ENCODE data around the gene SKAP2.

DNA sequence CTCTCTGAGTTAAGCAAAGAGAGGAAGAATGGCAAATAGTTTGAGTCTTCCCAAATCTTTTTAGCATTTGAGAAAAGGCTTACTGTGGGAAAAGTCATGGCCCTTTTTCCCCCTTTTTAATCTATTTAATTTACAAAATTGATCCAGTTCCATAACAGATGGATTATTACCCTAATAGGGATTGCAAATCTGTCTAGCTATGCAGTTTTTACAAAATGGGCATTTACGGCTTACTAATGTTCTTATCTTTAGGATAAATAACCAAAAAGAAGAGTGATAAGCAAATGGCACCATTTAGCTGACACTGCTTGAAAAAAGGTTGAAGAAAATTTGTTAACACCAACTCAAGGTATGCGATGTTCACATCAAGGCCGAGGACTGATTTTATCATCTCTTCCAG, 169.7 kb downstream of the SKAP2 start:
- TF ChIP-seq POLR2A (IDR thresholded peaks at IDR 0.05; ENCODE audit: borderline replicate concordance, extremely low read depth, insufficient read depth, insufficient read length): no peak
- TF ChIP-seq EZH2 (IDR thresholded peaks at IDR 0.05): no peak
- TF ChIP-seq SRF (IDR thresholded peaks at IDR 0.05; ENCODE audit: low read depth): no peak
- TF ChIP-seq RAD21 (IDR thresholded peaks at IDR 0.05; ENCODE audit: low read depth): no peak
- TF ChIP-seq, protein P1, sequence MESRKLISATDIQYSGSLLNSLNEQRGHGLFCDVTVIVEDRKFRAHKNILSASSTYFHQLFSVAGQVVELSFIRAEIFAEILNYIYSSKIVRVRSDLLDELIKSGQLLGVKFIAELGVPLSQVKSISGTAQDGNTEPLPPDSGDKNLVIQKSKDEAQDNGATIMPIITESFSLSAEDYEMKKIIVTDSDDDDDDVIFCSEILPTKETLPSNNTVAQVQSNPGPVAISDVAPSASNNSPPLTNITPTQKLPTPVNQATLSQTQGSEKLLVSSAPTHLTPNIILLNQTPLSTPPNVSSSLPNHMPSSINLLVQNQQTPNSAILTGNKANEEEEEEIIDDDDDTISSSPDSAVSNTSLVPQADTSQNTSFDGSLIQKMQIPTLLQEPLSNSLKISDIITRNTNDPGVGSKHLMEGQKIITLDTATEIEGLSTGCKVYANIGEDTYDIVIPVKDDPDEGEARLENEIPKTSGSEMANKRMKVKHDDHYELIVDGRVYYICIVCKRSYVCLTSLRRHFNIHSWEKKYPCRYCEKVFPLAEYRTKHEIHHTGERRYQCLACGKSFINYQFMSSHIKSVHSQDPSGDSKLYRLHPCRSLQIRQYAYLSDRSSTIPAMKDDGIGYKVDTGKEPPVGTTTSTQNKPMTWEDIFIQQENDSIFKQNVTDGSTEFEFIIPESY (IDR thresholded peaks at IDR 0.05; ENCODE audit: extremely low read depth, insufficient replicate concordance, low read length): no peak
- no peak for TF ChIP-seq ELF1 (IDR thresholded peaks at IDR 0.05; ENCODE audit: borderline replicate concordance, low read depth)
